ENCODE results near the gene SFMBT2.
A peak's percentile ranks its signal among the peaks of the same experiment; 100 is the strongest.

SFMBT2 gene

DNA sequence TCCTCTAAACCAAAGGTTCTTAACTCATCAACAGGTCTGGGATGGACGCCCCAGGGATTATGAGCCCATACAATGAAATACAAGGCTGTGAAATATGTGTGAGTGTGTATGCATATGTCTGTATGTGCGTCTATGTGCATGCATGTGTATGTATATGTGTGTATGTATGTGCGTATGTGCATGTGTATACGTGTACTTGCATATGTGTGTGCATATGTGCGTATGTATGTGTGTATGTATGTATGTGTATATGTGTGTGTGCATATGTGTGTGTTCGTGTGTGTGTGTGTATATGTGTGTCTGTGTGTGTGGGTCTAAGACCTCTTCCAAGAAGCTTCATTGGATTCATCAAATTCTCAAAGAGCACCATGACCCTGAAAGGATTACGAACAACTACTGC lies 112.3 kb downstream of the SFMBT2 start:
- no peak for DNase-seq (ENCODE audit: low spot score)

DNA sequence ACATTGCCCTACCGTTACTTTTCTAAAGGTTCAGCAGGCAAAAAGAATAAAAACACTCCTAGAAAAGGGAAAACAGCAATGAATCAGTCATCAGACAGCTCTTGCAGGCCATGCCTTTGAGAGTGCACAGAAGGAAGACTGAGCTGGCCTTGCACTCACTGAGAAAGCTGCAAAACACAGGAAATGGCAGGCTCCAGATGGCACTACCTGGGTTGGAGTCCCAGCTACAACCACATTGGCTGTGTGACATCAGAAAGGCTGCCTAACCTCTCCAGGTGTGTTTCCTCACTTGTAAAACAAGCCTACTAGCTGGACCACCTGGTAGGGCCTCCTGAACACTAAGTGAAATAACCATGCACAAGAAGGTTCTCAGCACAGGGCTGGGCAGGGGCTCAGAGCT lies 113.7 kb downstream of the SFMBT2 start:
- DNase-seq (ENCODE audit: low spot score) = no peak

DNA sequence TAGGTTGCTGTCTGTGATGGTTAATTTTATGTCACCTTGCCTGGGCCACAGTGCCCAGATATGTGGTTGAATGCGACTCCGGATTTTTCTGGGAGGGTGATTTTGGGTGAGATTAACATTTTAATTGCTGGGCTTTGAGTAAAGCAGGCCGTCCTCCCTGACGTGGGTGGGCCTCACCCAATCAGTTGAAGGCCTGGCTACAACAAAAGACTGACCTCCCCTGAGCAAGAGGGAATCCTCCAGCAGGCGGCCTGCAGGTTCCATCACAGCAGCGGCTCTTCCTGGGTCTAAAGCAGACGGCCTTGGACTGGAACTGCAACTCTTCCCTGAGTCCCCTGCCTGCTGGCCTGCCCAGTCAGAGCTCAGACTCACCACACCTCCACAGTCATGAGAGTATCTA lies 114.2 kb downstream of the SFMBT2 start:
- no peak for DNase-seq (ENCODE audit: low spot score)

DNA sequence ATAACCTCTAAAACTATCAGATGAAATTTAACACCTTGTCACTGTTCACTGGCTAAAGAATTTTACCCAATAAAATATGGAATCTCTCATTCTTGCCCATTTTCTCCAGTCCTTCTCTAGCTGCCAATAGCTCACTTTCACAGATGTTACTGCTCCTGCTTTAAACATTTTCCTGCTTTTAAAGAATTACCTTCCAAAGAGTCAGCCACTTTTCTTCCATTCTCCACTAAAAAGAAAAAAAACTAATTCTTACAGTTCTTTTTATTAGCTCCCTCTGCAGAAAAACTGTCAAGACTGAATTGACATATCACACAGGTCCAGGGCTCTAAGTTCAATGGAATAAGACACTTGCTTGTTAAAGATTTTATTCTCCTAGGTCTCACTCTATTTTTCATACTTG lies 114.8 kb downstream of the SFMBT2 start:
- DNase-seq (ENCODE audit: low spot score) = no peak

DNA sequence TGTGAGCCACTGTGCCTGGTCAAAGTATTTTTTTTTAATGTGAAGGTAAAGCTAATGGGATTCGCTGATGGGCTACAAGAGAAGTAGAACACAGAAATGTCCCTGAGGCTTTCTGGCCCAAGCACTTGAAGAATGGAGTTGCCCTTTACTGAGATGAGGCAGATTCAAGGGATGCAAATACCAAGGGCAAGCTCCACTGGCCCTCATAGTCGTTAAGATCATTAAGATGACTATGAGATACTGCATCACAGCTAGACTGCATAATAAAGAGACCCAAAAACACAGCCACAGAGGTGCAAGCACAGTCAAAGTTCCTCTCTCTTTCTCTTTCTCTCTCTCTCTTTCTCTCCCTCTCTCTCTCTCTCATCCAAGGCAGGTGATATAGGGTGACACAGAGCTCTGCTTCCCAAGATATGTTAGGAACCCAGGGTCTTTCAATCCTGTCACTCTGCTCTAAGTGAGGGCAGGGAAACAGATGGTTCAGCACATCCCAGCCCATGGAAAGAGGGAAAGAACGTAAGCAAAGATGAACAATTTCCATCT lies 117.4 kb downstream of the SFMBT2 start:
- no peak for DNase-seq (ENCODE audit: low spot score)

DNA sequence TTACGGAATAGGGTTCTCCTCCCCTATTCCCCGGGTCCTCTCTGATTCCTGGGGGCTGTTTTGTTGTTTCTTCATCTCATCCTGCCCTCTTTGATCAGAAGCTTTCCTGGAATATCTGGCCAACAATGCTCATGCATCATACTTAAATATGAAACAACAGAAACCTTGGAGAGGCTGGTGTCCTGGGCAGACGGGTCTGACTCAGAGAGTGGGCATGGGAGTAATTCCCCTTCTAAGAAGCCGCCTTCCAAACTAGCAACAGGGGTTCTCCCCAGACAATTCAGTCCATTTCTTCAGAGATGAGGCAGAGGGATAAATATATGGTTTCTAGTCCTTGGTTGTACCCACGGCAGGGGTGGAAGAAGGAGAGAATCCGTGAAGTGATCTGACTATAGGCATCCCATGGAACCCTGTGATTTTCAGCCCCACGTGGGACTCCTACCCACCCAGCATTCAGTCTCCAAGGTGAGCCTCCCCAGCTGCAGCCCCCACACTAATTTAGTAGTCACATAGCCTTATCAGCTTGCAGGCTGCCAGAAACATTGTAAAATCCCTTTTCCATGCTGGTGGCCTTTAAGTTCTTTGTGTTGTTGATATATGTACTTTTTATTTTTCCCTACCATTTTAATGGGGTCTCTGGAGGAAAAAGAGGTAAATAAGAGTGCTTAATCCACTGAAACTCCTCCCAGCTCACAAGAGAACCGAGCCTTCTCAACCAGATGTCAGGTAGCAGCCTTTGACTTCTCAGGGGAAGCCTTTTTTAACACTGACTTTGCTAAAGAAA lies 119.2 kb downstream of the SFMBT2 start:
- DNase-seq (ENCODE audit: low spot score) = no peak

DNA sequence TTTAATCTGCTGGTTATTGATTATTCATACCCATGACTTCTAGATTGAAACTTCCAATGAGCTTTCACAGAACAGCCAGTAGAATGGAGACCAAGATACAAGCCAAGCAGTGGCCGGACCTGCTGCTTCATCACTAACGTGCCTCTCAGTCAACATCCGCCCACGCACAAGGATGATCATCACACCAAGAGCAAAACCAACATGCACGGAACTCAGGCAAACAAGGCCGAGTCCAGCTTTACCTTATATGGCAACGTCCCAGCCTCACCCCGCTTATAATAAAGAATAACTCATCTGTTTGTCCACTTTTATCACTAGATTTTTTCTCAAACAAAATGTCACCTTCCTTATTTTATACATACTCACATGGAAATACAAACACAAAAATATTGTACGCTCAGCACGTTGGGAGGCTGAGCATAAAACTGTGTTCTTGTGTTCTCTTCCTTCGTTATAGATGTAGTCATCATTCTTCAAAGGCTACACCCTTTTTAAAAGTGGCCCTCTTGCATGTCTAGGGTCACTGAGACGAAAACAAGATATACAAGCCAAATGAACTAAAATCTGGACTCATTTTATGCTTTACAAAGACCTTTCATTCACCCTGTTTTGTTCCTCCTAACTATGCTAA lies 122.7 kb downstream of the SFMBT2 start:
- DNase-seq (ENCODE audit: low spot score) = no peak

DNA sequence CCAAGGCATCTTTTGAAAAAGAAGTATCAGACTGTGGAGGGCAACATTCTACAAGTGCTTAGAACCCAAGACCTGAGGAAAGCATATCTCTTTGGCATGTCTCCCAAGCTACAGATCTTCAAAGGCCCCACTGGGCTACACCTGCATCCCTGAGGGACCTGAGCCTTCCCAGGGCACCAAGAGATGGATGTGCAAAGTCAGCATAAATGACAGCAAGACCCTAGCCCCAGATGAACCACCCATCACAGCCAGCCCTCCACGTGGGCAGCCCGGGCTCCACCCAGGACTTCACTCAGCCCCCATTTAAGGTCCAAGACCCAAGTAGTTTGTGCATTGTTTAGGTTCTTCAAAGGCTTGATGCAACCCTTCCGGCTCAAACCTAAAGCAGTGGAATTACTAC lies 123.5 kb downstream of the SFMBT2 start:
- no peak for DNase-seq (ENCODE audit: low spot score)

DNA sequence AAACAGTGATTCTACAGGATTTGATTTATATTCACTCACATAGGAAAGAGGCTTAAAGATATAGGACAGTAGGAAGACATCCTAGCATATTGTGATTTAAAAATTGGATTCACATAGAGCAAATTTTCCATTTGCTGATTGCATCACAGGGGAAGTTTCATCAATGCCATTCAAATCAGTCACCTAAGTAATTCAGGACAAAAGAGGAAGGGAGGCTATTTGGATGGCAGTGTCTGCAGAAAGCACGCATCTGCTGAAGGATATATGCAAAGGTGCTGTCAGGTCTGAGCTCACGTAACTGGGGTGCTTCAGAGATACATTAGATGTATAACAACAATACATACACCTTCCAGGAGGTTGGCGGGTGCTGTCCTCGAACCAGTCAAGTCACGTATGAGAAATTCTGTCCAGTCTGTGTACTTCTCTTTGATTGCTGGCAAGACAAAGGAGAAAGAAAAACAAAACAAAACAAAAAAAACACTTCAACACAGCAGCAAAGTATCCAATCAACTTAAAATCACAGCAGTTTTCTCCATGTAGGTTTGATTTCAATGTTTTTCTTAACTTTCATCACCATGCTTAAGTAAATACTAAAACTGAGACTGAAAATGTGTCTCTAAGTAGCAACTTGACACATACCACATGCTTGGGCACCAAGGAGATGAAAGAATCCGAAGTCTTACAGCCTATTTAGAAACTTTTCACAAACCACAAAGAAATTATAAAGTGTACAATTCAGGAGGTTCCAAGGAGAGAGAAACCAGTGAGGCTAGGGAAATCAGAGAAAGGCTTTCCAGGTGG lies 125.1 kb downstream of the SFMBT2 start:
- no peak for DNase-seq (ENCODE audit: low spot score)

DNA sequence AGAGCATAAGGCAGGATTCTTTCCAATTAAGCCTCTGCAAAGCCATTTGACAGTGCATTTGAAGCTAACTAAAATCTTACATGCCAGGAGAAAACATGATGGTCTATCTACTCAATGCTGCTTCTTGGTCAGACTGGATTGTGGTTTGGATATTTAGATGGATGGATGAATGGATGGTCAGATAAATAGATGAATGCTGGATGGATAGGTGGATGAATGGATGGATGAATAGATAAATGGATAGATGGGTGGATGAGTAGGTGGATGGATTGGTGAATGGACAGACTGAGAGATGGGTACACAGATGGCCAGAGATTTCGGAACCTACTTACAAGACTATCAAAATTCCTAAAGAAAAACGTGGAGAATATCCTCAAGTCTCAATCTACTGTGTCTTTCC lies 127.6 kb downstream of the SFMBT2 start:
- DNase-seq (ENCODE audit: low spot score) = no peak

DNA sequence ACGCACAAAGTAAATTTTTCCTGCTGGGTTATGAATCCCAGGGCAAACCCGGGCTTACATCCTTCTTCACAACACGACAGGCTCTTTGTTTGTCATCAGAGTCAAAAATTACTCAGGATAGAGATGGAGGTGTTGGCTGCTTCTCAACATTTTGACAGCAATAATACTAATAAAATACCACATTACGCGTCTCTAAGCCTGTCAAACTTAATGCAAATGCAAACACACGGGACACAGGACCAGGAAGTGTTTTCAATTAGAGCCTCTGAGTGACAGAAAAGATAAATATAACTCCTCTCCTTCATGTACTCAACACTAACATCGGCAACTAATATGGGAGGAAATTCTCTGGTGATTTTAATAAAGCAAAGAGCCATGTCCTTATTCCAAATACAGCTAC lies 128.4 kb downstream of the SFMBT2 start:
- DNase-seq (ENCODE audit: low spot score) = no peak

DNA sequence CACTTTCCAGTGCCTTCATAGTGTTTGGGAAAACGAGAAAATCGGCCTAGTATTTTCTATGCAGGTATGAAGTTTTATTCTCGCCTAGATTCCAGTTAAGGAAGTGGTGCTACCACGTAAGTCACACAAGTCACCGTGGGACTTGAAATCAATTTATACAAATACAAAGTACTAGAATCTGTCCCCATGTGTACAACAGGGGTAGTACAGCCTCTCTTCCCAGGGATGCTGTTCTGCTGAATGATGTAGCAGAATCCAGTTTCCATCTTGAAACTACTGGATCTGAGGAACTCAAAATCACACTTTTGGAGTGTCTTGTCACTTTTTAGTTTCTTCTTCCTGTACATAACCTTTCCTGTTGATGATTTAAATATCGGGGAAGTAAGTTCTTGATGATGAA lies 129.4 kb downstream of the SFMBT2 start:
- DNase-seq (ENCODE audit: low spot score) = no peak

DNA sequence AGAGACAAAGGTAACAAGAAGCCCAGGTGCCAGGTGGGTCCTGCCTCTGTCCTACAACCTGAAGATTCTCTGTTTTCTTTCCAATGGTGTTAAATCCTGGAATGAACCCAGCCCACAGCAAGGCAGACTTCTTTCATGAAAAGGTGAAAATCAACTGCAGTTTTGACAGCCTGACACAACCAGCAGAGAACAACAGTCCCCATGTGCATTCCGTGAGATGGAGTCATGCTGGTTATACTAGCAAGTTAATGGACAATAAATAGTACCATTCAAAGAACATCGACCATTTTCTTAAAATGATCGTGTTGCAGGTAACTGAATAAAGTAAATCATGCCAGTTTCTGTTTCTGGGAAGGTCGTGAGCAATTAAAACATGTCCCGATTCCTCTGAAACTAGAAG lies 131.5 kb downstream of the SFMBT2 start:
- no peak for DNase-seq (ENCODE audit: low spot score)

DNA sequence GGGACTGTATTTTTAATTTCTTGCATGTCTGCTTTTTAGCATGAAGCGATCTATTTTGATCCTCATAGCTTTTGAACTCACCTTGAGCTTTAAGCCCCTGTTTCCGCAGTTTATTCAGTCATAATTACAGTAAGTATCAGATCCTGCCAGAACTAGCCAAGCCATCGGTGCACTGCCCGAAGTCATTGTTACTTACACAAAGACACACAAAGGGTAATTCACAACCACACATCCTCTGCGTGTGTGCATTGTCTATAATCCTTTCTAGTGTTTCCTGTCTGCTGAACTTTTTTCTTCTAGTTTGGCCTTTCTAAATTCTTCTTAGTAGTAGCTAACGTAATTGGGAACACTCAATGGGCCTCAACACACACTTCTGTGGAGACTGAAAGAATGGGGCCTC lies 133.0 kb downstream of the SFMBT2 start:
- no peak for DNase-seq (ENCODE audit: low spot score)

DNA sequence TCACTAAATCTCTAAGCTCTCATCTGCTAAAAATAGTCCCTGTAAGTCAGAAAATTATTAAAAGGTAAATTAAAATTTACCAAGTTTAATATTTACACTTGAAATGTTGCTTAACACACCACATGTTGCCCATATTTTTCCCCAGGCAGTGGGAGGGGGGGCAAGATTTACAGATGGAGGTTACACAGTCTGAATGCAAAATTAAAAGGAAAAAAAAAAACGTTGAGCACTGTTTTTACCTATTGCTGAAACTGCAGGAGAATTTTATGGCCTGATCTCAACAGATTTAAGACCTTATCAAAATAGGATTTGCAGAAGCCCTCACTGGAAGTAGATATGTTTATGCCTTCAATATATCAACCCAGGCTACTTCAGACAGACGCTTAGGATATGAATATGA lies 133.4 kb downstream of the SFMBT2 start:
- no peak for DNase-seq (ENCODE audit: low spot score)

DNA sequence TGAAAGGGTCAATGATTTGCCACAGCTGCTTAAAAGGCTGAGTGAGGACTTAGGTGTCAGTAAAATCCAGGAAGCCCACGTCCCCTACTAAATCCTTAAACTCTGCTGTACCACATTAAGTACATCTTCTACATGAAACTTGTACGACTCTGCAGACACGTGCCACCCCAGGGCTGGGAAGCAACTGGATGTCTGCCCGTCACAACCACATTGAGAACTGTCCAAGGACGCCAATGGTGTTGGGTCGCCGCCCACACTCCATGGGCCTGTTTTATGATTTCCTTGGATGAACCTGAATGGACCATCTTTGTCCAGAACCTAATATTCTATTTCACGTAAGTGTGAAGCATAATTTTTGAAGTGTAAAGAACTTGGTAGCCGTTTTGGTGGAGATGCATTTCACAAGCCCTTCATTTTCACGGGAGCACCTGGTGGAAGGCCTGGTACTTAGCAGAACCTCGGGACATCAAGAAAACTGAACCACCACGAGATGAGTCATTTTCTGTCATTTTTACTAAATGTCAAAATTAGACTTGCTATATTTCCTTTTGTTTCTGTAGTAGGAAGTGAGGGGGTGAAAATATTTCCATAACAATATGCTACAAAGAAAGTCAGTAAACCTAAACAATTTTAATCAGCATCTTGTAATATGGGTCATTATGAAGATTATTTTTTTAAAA lies 134.9 kb downstream of the SFMBT2 start:
- DNase-seq (ENCODE audit: low spot score) = no peak

DNA sequence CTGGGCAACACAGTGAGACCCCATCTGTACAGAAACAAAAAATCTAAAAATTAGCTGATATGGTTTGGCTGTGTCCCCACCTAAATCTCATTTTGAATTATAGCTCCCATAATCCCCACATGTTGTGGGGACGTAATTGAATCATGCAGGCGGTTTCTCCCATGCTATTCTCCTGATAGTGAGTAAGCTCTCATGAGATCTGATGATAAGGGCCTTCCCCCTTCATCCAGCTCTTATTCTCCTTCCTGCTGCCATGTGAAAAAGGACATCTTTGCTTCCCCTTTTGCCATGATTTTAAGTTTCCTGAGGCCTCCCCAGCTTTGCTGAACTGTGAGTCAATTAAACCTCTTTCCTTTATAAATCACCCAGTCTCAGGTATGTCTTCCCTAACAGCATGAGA lies 136.5 kb downstream of the SFMBT2 start:
- DNase-seq (ENCODE audit: low spot score) = no peak

DNA sequence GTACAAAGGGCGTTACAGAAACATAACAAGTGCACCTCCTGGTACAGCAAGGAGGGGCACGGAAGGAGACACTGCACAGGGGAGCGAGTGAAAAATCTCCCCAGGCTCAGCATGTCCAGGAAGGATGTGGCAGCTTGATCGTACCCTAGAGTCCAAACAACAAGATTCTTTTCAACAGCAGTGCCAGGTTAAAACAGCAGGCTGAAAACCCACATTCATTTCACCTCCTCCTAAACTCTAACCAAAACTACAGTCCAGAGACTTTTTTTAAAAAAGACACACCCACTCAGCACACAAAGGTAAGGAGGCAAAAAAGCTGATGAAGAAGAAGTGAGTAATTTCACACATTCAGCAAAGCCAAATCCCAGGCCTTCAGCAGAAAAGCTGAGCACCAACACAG lies 138.8 kb downstream of the SFMBT2 start:
- peak; percentile 43 for DNase-seq (ENCODE audit: low spot score)

DNA sequence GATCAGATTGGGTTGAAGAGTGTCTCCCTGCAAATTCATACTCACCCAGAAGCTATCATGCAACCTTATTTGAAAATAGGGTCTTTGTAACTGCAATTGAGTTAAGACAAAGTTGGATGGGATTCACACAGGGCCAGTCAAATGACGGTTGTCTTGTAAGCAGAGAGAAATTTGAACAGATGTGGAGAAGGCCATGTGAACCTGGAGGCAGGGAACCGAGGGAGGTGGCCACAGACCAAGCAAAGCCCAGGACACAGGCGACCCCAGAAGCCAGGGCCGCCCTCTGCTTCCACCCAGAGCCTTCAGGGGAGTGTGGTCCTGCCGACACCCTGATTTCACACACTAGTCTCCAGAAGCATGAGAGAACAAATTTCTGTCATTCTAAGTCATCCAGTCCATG lies 140.8 kb downstream of the SFMBT2 start:
- DNase-seq (ENCODE audit: low spot score) = no peak

DNA sequence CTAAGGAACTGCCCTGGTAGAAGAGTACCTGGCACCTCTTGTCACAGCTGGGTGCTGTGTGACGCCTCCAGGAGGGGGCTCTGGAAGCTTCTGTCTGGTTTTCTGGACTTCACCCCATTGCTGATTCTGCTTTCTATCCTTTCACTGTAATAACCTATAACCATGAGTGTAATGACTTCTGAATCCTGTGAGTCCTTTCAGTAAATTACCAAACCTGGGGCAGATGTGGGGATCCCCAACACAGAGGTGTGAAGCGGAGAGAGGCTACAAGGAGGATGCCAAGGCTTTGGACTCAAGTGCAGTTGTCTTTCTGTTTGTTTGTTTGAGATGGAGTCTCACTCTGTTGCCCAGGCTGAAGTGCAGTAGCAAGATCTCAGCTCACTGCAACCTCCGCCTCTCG lies 143.7 kb downstream of the SFMBT2 start:
- no peak for DNase-seq (ENCODE audit: low spot score)

DNA sequence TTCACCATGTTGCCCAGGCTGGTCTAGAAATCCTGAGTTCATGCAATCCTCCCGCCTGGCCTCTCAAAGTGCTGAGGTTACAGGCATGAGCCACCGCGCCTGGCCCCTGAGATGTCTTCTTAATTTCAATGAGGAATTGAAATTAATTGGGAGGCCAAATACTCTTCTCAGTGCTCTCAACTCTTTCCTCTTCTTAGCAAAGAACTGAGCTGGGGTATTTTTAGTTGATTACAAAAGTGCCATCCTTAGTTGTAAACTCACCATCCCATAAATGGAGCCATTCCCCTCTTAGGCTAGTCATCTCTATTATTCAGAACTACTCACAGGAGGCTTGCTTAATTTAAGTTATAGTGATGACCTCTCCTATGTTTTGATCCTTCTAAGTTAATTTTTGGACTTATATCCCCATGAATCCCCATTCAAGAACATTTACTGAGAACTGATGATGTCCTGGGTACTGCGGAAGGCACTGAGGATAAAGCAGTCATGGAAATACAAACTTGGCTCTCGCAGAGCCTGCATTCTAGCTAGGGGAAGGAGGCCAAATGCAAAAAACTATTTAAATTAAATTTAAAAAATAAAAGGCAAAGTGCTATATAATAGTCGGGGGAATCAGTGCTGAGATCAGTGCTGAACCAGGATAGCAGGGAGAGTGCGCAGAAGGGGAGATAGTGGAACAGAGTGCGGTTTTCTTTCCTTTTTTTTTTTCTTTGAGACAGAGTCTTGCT lies 145.3 kb downstream of the SFMBT2 start:
- DNase-seq (ENCODE audit: low spot score) = no peak

DNA sequence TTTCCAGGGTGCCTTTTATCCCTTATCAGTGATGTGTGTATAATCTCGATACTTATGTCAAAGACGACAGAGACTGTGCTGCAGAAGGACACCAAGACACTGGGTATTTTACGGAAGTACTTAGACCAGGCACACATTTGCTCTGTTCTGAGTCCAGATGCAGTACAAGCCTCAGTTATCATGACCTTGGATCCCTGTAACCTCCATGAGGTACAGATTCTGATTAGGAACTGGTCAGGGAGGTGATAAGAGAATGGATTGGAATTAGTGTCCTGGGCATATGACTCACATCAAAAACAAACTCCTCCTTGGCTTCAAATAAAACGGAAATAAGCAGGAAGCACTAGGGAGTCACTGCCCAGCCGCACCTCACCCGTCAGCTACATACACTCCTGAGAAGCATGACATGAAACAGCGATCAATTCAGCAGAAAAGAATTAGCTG lies 146.5 kb downstream of the SFMBT2 start:
- DNase-seq (ENCODE audit: low spot score) = no peak

Data from CD4-positive, alpha-beta T cell treated with Interleukin-15 for 4 hours (primary cell).